ENCODE results near the gene PSMB7.

Gene PSMB7

DNA sequence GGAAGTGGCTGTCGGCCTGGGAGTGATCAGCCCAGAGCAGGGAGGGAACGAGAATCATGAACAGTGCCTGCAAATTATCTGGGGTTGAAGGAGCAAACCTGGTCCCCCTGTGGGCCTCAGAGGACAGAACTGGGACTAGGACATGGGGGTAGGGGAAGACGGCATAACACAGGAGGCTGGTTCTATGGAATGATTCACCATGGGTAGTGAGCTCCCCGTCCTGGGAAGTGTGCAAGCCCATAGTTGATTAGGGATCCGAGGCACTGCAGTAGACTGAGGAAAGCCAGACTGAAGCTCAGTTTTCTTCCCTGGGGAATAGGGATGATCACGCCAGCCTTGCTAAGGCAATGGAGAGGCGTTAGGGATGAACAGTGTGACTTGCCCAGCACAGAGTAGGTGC lies 40.6 kb upstream of the PSMB7 start:
- TF ChIP-seq CTCF (IDR thresholded peaks at IDR 0.05; ENCODE audit: control insufficient read depth, insufficient read depth, low read depth, low read length, missing control alignments) = no peak
- DNase-seq (ENCODE audit: low read depth) = no peak
- no peak overlapping the region for H3K4me3 ChIP-seq (ENCODE audit: control insufficient read depth, low read depth, low read length)

GRCh38 chr9:124454791-124455443 lies 39.7 kb upstream of the PSMB7 start:
- TF ChIP-seq CTCF (IDR thresholded peaks at IDR 0.05; ENCODE audit: control insufficient read depth, insufficient read depth, low read depth, low read length, missing control alignments) = no peak
- DNase-seq (ENCODE audit: low read depth) = no peak
- H3K4me3 ChIP-seq (ENCODE audit: control insufficient read depth, low read depth, low read length) = no peak overlapping the region

- H3K4me3 ChIP-seq (ENCODE audit: control insufficient read depth, low read depth, low read length) = no peak overlapping the region
- no peak for DNase-seq (ENCODE audit: low read depth)
- no peak for TF ChIP-seq CTCF (IDR thresholded peaks at IDR 0.05; ENCODE audit: control insufficient read depth, insufficient read depth, low read depth, low read length, missing control alignments)
These were observed 39.1 kb upstream of the PSMB7 start for GRCh38 chr9:124454296-124454695.

GRCh38 chr9:124453586-124454191 lies 38.4 kb upstream of the PSMB7 start:
- H3K4me3 ChIP-seq (ENCODE audit: control insufficient read depth, low read depth, low read length) = no peak overlapping the region
- TF ChIP-seq CTCF (IDR thresholded peaks at IDR 0.05; ENCODE audit: control insufficient read depth, insufficient read depth, low read depth, low read length, missing control alignments) = no peak

GRCh38 chr9:124452841-124453585 lies 37.8 kb upstream of the PSMB7 start:
- no peak for DNase-seq (ENCODE audit: low read depth)
- TF ChIP-seq CTCF (IDR thresholded peaks at IDR 0.05; ENCODE audit: control insufficient read depth, insufficient read depth, low read depth, low read length, missing control alignments) = no peak
- H3K4me3 ChIP-seq (ENCODE audit: control insufficient read depth, low read depth, low read length) = no peak overlapping the region

More at GRCh38 chr9:124453586-124454191, 38.4 kb upstream of the PSMB7 start:
- no peak for DNase-seq (ENCODE audit: low read depth)

- no peak for TF ChIP-seq CTCF (IDR thresholded peaks at IDR 0.05; ENCODE audit: control insufficient read depth, insufficient read depth, low read depth, low read length, missing control alignments)
- DNase-seq (ENCODE audit: low read depth) = no peak
- no peak overlapping the region for H3K4me3 ChIP-seq (ENCODE audit: control insufficient read depth, low read depth, low read length)
These were observed 37.1 kb upstream of the PSMB7 start for GRCh38 chr9:124452326-124452725.
